NCI-H69 (cell line): ENCODE results near the gene CNIH1.
"Not testable (repeated sequence)": the region's sequence is repeated elsewhere in the genome, so short reads cannot be mapped to it uniquely, and the experiment has no call there.

Experiments
- DNase-seq: peaks from one replicate; lab custom pipeline; 2025; lab: John Stamatoyannopoulos, UW

The CNIH1 gene

DNA sequence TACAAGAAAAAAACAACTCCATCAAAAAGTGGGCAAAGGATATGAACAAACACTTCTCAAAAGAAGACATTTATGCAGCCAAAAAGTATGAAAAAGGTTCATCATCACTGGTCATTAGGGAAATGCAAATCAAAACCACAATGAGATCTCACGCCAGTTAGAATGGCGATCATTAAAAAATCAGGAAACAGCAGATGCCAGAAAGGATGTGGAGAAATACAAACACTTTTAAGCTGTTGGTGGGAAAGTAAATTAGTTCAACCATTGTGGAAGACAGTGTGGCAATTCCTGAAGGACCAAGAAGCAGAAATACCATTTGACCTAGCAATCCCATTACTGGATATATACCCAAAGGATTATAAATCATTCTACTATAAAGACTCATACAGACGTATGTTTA, 60.6 kb downstream of the CNIH1 start:
- DNase-seq = not testable (repeated sequence)

GRCh38 chr14:54378893-54379292, 62.3 kb downstream of the CNIH1 start:
- not testable (repeated sequence) for DNase-seq

GRCh38 chr14:54377501-54377900, 63.7 kb downstream of the CNIH1 start:
- peak; percentile 39 for DNase-seq

GRCh38 chr14:54374117-54374884, 66.9 kb downstream of the CNIH1 start:
- DNase-seq = peak; percentile 72
